RCC 7860 (cell line): ENCODE results near the gene RORC.
"Not testable (repeated sequence)": the region's sequence is repeated elsewhere in the genome, so short reads cannot be mapped to it uniquely, and the experiment has no call there.

Experiments
- DNase-seq: peaks from one replicate; pipeline ENCODE4 v3.0.0-alpha.2; 2015; ENCODE audit warnings: low spot score
- FAIRE-seq: peaks from 2 replicates; lab custom pipeline; 2012; peaks lifted over from hg19 to GRCh38; lab: Jason Lieb, UNC

RORC gene

GRCh38 chr1:151831605-151832004 lies at the start of gene RORC:
Gene RORC (minus strand): TSS chr1:151831802. CDS start chr1:151831764, 38 bp downstream.
- FAIRE-seq, result no peak

GRCh38 chr1:151875419-151876097 lies 44.0 kb upstream of the RORC start:
- FAIRE-seq (no peak), DNase-seq (no peak)

More at GRCh38 chr1:151831605-151832004, at the start of gene RORC:
- DNase-seq, result no peak

GRCh38 chr1:151872776-151873175 lies 41.2 kb upstream of the RORC start:
- FAIRE-seq, DNase-seq: not testable (repeated sequence)

GRCh38 chr1:151871284-151872030 lies 39.9 kb upstream of the RORC start:
- no peak for DNase-seq
- no peak for FAIRE-seq

- DNase-seq (no peak), FAIRE-seq (no peak)
These were observed 36.9 kb upstream of the RORC start for GRCh38 chr1:151868486-151868885.

GRCh38 chr1:151867765-151868411 lies 36.3 kb upstream of the RORC start:
- peak; percentile 13 for DNase-seq
- FAIRE-seq, result no peak

GRCh38 chr1:151867321-151867720 lies 35.7 kb upstream of the RORC start:
- DNase-seq (no peak), FAIRE-seq (no peak)

- FAIRE-seq, result no peak
- DNase-seq, result no peak
These were observed 32.8 kb upstream of the RORC start for GRCh38 chr1:151864411-151864810.

- DNase-seq (no peak), FAIRE-seq (no peak)
These were observed 31.0 kb upstream of the RORC start for GRCh38 chr1:151862604-151863003.

GRCh38 chr1:151860504-151861187 lies 29.0 kb upstream of the RORC start:
- FAIRE-seq (no peak), DNase-seq (no peak)

- DNase-seq, result no peak
- no peak for FAIRE-seq
These were observed 28.3 kb upstream of the RORC start for GRCh38 chr1:151859891-151860293.

GRCh38 chr1:151858886-151859665 lies 27.5 kb upstream of the RORC start:
- FAIRE-seq (no peak), DNase-seq (no peak)

GRCh38 chr1:151858030-151858746 lies 26.6 kb upstream of the RORC start:
- DNase-seq, result no peak
- no peak for FAIRE-seq

- FAIRE-seq (no peak), DNase-seq (no peak)
These were observed 24.3 kb upstream of the RORC start for GRCh38 chr1:151855933-151856332.

GRCh38 chr1:151855516-151855915 lies 23.9 kb upstream of the RORC start:
- FAIRE-seq, DNase-seq: not testable (repeated sequence)

GRCh38 chr1:151854658-151855057 lies 23.1 kb upstream of the RORC start:
- DNase-seq (no peak), FAIRE-seq (no peak)

- no peak for DNase-seq
- no peak for FAIRE-seq
These were observed 21.9 kb upstream of the RORC start, which contains the start of gene THEM5 for GRCh38 chr1:151853411-151853943. Gene THEM5 (minus strand): TSS chr1:151853712. CDS start chr1:151853565, 147 bp downstream.

GRCh38 chr1:151852733-151853132 lies 21.1 kb upstream of the RORC start:
- FAIRE-seq, result no peak
- DNase-seq, result no peak

GRCh38 chr1:151851886-151852285 lies 20.3 kb upstream of the RORC start:
- FAIRE-seq, result no peak

More at GRCh38 chr1:151851886-151852285, 20.3 kb upstream of the RORC start:
- DNase-seq, result no peak
